BJ (cell line): ENCODE measurements around the gene TIAL1. TPM values are rescaled to one million over a fixed set of nuclear protein-coding genes. Genes with fewer than 3 reads are reported as not detected.

Source experiments
- CTCF ChIA-PET: fragments of 350-600 bp; formaldehyde crosslinking; extraction: SDS; loops from one replicate; lab custom pipeline; 2021; ENCODE audit warnings: antibody characterized with exemption, inconsistent platforms; lab: Yijun Ruan, JAX
- POLR2A ChIA-PET: fragments of 300-600 bp; sonication (Branson Sonifier 250); formaldehyde crosslinking; extraction: SDS; loops from one replicate; lab custom pipeline; 2021; ENCODE audit warnings: antibody characterized with exemption; lab: Charles Lee
- DNase-seq: peaks from one replicate; pipeline ENCODE4 v3.0.0-alpha.2; 2011; ENCODE audit warnings: low read depth
- H3K27me3 ChIP-seq: 2 replicates; pipeline ENCODE4 v1.6.0; 2011; ENCODE audit warnings: low read length; ENCODE audit not compliant: control insufficient read depth, insufficient read depth
- H3K36me3 ChIP-seq: 2 replicates; pipeline ENCODE4 v1.5.1; 2011; ENCODE audit warnings: low read length; ENCODE audit not compliant: control insufficient read depth, insufficient read depth
- H3K4me3 ChIP-seq: 2 replicates; pipeline ENCODE4 v1.5.1; 2011; ENCODE audit warnings: low read depth, mild to moderate bottlenecking, control low read depth, low read length
- CTCF ChIP-seq: IDR thresholded peaks from 2 replicates; pipeline ENCODE4 v1.5.1; 2011; ENCODE audit warnings: low read depth, mild to moderate bottlenecking, control low read depth, inconsistent platforms, low read length, moderate library complexity; ENCODE audit not compliant: insufficient read depth
- polyA plus RNA-seq: library from polyadenylated mRNA; depleted of rRNA; stranded (reverse); fragments of >200 nt; gene quantifications from 2 replicates; pipeline ENCODE4 v1.2.3, GENCODE V29; 2011

The TIAL1 gene
- polyA plus RNA-seq, 1 experiment = 39.9 TPM

- no peak for TF ChIP-seq CTCF
- no peak for DNase-seq
- Histone ChIP-seq H3K27me3 (no peaks in the 10 kb centered on the region), H3K36me3 (no peaks in the 10 kb centered on the region), H3K4me3 (no peak overlapping the region)
- ChIA-PET POLR2A (interaction anchor here (0.7 kb wide), 1 partner anchor 33 kb away, joined by 14 read pairs; no protein-coding TSS in a partner anchor), CTCF (interaction anchor here (0.8 to 2.4 kb wide), 3 partner anchors 10 to 225 kb away, joined by 3 to 12 read pairs (median 3); no protein-coding TSS in a partner anchor)
These were observed 37.4 kb upstream of the TIAL1 start for GRCh38 chr10:119634219-119634544.

DNA sequence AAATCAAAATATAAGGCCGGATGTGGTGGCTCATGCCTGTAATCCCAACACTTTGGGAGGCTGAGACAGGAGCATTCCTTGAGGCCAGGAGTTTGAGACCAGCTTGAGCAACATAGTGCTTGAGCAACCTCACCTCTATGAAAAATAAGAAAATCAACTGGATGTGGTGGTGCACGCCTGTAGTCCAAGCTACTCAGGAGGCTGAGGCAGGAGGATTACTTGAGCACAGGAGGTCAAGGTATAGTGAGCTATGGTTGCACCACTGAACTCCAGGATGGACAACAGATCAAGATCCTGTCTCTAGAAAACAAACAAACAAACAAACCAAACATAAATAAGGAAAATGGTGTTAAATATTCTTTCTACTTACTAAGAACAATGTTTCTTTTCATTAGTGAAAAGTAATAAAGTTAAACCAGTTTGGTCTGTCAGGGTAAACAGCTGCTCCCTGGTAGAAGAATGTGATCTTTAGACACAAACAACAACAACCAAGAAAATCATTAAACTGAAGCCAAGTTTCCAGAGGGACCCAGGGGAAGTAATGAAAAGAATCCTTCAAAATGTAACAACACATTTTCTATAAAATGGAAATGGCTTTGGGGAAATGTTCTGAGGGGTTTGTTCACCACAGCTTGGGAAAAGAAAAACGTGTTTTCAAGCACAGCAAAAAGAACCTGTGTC is 36.9 kb upstream of the TIAL1 start:
- H3K4me3 ChIP-seq = no peak overlapping the region
- DNase-seq = no peak

DNA sequence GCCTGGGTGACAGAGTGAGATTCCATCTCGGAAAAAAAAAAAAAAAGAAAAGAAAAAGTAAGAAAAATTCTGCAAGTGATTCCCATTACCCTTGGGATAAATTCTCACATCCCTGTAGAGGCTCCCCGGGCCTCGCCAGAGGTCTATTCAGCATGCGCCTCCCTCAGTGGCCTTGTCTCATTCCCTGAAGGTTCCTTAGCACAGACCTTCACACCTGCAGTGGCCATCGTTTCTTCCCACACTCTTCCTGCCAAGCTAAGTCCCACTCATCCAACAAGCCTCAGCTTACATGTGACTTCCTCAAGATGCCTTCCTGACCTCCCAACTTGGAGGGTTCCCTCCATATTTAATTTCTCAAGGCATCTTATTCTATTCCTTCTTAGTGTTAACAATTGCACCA is 33.5 kb upstream of the TIAL1 start:
- CTCF ChIA-PET = interaction anchor here (1.5 kb wide), 1 partner anchor 14 kb away, joined by 6 read pairs; no protein-coding TSS in a partner anchor
- Histone ChIP-seq H3K4me3 (no peak overlapping the region), H3K36me3 (no peaks in the 10 kb centered on the region), H3K27me3 (no peaks in the 10 kb centered on the region)
- POLR2A ChIA-PET = no interaction called here
- TF ChIP-seq CTCF = no peak
- DNase-seq = no peak

More for the DNA sequence above, 36.9 kb upstream of the TIAL1 start:
- CTCF ChIA-PET = interaction anchor here (0.7 to 2.4 kb wide), 5 partner anchors 11 to 226 kb away, joined by 3 to 12 read pairs (median 3); no protein-coding TSS in a partner anchor
- no peak for TF ChIP-seq CTCF
- POLR2A ChIA-PET = no interaction called here
- no peaks in the 10 kb centered on the region for H3K27me3 ChIP-seq
- no peaks in the 10 kb centered on the region for H3K36me3 ChIP-seq

GRCh38 chr10:119625570-119626280 is 29.0 kb upstream of the TIAL1 start:
- DNase-seq = no peak
- Histone ChIP-seq H3K4me3 (no peak overlapping the region), H3K36me3 (no peaks in the 10 kb centered on the region), H3K27me3 (no peaks in the 10 kb centered on the region)
- ChIA-PET POLR2A (no interaction called here), CTCF (no interaction called here)
- no peak for TF ChIP-seq CTCF

DNA sequence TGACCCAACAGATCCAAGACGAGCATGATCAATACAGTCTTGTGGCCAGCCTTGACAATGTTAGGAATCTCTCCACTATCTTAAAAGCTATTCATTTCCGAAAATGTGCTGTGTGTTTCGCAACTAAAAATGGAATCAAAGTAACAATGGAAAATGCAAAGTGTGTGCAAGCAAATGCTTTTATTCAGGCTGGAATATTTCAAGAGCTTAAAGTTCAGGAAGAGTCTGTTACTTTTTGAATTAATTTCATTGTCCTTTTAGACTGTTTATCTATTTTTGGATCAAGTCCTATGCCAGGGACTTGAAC is 24.3 kb upstream of the TIAL1 start:
- Histone ChIP-seq H3K36me3 (no peaks in the 10 kb centered on the region), H3K27me3 (no peaks in the 10 kb centered on the region), H3K4me3 (no peak overlapping the region)
- ChIA-PET CTCF (no interaction called here), POLR2A (no interaction called here)
- TF ChIP-seq CTCF = no peak
- no peak for DNase-seq
